Endothelial cell of umbilical vein (primary cell): ENCODE results near the gene CCDC188.

Source experiments
- EZH2 ChIP-seq: IDR thresholded peaks from 2 replicates; pipeline ENCODE4 v1.6.1; 2012; ENCODE audit warnings: borderline replicate concordance, low read depth, mild to moderate bottlenecking, moderate library complexity, low read length, inconsistent platforms; ENCODE audit not compliant: severe bottlenecking
- POLR2A ChIP-seq: IDR thresholded peaks from 2 replicates; pipeline ENCODE4 v1.6.1; 2012; ENCODE audit warnings: low read depth, mild to moderate bottlenecking, control low read depth, low read length
- POLR2AphosphoS5 ChIP-seq: IDR thresholded peaks from 2 replicates; pipeline ENCODE4 v1.6.1; 2012; ENCODE audit warnings: low read depth, mild to moderate bottlenecking, control low read depth, low read length, moderate library complexity; ENCODE audit not compliant: insufficient read depth
- TF ChIP-seq, protein P1 (sequence below), 2 donors: IDR thresholded peaks; 1 replicate in 1 of 2; 2 replicates in 1 of 2; pipeline ENCODE4 v1.5.1; 2011; ENCODE audit warnings: low read length in 2 of 2, mild to moderate bottlenecking in 2 of 2, moderate library complexity in 2 of 2, control low read depth in 1 of 2, inconsistent platforms in 1 of 2, low read depth in 1 of 2; ENCODE audit not compliant: insufficient read depth in 1 of 2; ENCODE audit errors: extremely low read depth in 1 of 2
- TF ChIP-seq, protein P2 (sequence below): IDR thresholded peaks from 2 replicates; pipeline ENCODE4 v1.6.1; 2011; ENCODE audit not compliant: insufficient read depth, insufficient read length

DNA sequence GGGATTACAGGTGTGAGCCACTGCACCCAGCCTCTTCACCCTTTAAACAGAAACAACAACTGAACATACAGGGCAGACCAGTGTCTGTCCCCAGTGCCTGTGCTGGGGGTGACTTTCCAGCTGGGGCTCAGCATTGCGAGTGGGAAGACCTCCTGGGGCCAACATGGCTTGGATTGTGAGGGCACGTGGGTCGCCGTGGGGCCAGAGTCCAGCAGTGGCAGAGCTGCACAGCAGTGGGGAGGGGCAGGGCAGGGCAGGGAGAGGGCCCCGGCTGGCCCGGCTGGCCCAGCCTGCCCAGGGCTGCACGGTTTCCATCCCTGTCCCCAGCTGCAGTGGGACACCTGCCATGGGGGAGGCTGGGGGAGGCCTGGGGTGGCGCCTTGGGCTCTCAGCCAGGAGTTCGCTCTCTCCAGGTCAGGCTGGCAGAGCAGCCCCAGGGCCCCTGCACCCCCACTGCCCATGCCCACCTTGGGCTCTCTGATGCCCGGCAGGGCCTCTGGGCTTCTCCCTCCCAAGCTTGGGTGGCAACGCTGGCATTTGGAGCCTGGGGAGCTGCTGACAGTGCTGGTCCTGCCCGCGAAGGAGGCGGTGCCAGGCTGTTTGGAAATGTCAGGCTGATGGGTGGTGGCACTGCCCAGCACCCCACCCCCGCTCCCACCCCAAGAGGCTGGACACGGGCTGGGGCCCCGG is 30.5 kb upstream of the CCDC188 start:
- TF ChIP-seq POLR2A (no peak), EZH2 (no peak), POLR2AphosphoS5 (no peak)
- TF ChIP-seq, protein P1, sequence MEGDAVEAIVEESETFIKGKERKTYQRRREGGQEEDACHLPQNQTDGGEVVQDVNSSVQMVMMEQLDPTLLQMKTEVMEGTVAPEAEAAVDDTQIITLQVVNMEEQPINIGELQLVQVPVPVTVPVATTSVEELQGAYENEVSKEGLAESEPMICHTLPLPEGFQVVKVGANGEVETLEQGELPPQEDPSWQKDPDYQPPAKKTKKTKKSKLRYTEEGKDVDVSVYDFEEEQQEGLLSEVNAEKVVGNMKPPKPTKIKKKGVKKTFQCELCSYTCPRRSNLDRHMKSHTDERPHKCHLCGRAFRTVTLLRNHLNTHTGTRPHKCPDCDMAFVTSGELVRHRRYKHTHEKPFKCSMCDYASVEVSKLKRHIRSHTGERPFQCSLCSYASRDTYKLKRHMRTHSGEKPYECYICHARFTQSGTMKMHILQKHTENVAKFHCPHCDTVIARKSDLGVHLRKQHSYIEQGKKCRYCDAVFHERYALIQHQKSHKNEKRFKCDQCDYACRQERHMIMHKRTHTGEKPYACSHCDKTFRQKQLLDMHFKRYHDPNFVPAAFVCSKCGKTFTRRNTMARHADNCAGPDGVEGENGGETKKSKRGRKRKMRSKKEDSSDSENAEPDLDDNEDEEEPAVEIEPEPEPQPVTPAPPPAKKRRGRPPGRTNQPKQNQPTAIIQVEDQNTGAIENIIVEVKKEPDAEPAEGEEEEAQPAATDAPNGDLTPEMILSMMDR (IDR thresholded peaks at IDR 0.05; ENCODE audit: extremely low read depth in 1 of 2, insufficient read depth in 1 of 2, low read depth in 1 of 2, low read length in 2 of 2), result no peak
- TF ChIP-seq, protein P2, sequence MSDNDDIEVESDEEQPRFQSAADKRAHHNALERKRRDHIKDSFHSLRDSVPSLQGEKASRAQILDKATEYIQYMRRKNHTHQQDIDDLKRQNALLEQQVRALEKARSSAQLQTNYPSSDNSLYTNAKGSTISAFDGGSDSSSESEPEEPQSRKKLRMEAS, result no peak
